ENCODE results near the gene TMEM19. TPM values are rescaled to one million over a fixed set of nuclear protein-coding genes. Genes with fewer than 3 reads are reported as not detected.
"Not testable (repeated sequence)": the region's sequence is repeated elsewhere in the genome, so short reads cannot be mapped to it uniquely, and the experiment has no call there.

TMEM19 gene
- polyA plus RNA-seq, 1 donor, result 31.7 TPM

- no peak for DNase-seq (ENCODE audit: low read depth)
Measured at GRCh38 chr12:71665090-71665463, 20.8 kb upstream of the TMEM19 start.

GRCh38 chr12:71666259-71666658 is 19.6 kb upstream of the TMEM19 start:
- DNase-seq (ENCODE audit: low read depth), result no peak

GRCh38 chr12:71671311-71671710 is 14.6 kb upstream of the TMEM19 start:
- DNase-seq (ENCODE audit: low read depth), result no peak

GRCh38 chr12:71671816-71672215 is 14.1 kb upstream of the TMEM19 start:
- DNase-seq (ENCODE audit: low read depth), result no peak

- DNase-seq (ENCODE audit: low read depth), result no peak
Measured at GRCh38 chr12:71682466-71682865, 3.4 kb upstream of the TMEM19 start.

GRCh38 chr12:71683633-71684032 is 2.2 kb upstream of the TMEM19 start:
- DNase-seq (ENCODE audit: low read depth), result no peak

- no peak for DNase-seq (ENCODE audit: low read depth)
Measured at GRCh38 chr12:71684081-71684480, 1.8 kb upstream of the TMEM19 start.

- DNase-seq (ENCODE audit: low read depth), result no peak
Measured at GRCh38 chr12:71685312-71685906, 473 bp upstream of the TMEM19 start.

GRCh38 chr12:71686658-71687025 is 760 bp downstream of the TMEM19 start:
- DNase-seq (ENCODE audit: low read depth), result no peak

GRCh38 chr12:71687172-71687571 is 1.3 kb downstream of the TMEM19 start:
- DNase-seq (ENCODE audit: low read depth), result not testable (repeated sequence)

- no peak for DNase-seq (ENCODE audit: low read depth)
Measured at GRCh38 chr12:71688961-71689570, 3.2 kb downstream of the TMEM19 start.

- no peak for DNase-seq (ENCODE audit: low read depth)
Measured at GRCh38 chr12:71691504-71692129, 5.7 kb downstream of the TMEM19 start.

- DNase-seq (ENCODE audit: low read depth), result no peak
Measured at GRCh38 chr12:71693126-71693525, 7.2 kb downstream of the TMEM19 start.

- not testable (repeated sequence) for DNase-seq (ENCODE audit: low read depth)
Measured at GRCh38 chr12:71693651-71694050, 7.8 kb downstream of the TMEM19 start.

- no peak for DNase-seq (ENCODE audit: low read depth)
Measured at GRCh38 chr12:71694099-71694820, 8.4 kb downstream of the TMEM19 start.

- no peak for DNase-seq (ENCODE audit: low read depth)
Measured at GRCh38 chr12:71695782-71696181, 9.9 kb downstream of the TMEM19 start.

GRCh38 chr12:71702181-71702580 is 16.3 kb downstream of the TMEM19 start:
- not testable (repeated sequence) for DNase-seq (ENCODE audit: low read depth)

GRCh38 chr12:71702590-71702989 is 16.7 kb downstream of the TMEM19 start:
- DNase-seq (ENCODE audit: low read depth), result no peak

GRCh38 chr12:71703206-71703605 is 17.3 kb downstream of the TMEM19 start:
- DNase-seq (ENCODE audit: low read depth), result no peak

GRCh38 chr12:71704920-71705319 is 19.0 kb downstream of the TMEM19 start:
- DNase-seq (ENCODE audit: low read depth), result no peak

GRCh38 chr12:71708658-71709057 is 22.8 kb downstream of the TMEM19 start:
- no peak for DNase-seq (ENCODE audit: low read depth)

GRCh38 chr12:71710276-71711125 is 24.6 kb downstream of the TMEM19 start:
- no peak for DNase-seq (ENCODE audit: low read depth)
